Measurements from ENCODE around the gene OCIAD2.
A peak's percentile ranks its signal among the peaks of the same experiment; 100 is the strongest.
"Not testable (repeated sequence)": the region's sequence is repeated elsewhere in the genome, so short reads cannot be mapped to it uniquely, and the experiment has no call there.

OCIAD2 gene

GRCh38 chr4:48906206-48907173 lies at the start of gene OCIAD2:
Gene OCIAD2 (minus strand): TSS chr4:48906774. CDS start chr4:48904549, 2,225 bp downstream.
- DNase-seq (ENCODE audit: low read depth), result peak; percentile 63

- DNase-seq (ENCODE audit: low read depth), result no peak
Observed at GRCh38 chr4:48954314-48954713, 47.7 kb upstream of the OCIAD2 start.

GRCh38 chr4:48949518-48950219 lies 43.1 kb upstream of the OCIAD2 start:
- DNase-seq (ENCODE audit: low read depth), result no peak

- DNase-seq (ENCODE audit: low read depth), result no peak
Observed at GRCh38 chr4:48949086-48949485, 42.5 kb upstream of the OCIAD2 start.

- DNase-seq (ENCODE audit: low read depth), result no peak
Observed at GRCh38 chr4:48947731-48948130, 41.2 kb upstream of the OCIAD2 start.

- no peak for DNase-seq (ENCODE audit: low read depth)
Observed at GRCh38 chr4:48945981-48946380, 39.4 kb upstream of the OCIAD2 start.

GRCh38 chr4:48944756-48945241 lies 38.2 kb upstream of the OCIAD2 start:
- DNase-seq (ENCODE audit: low read depth), result no peak

- no peak for DNase-seq (ENCODE audit: low read depth)
Observed at GRCh38 chr4:48944252-48944651, 37.7 kb upstream of the OCIAD2 start.

GRCh38 chr4:48943387-48943786 lies 36.8 kb upstream of the OCIAD2 start:
- DNase-seq (ENCODE audit: low read depth), result no peak

GRCh38 chr4:48939785-48940184 lies 33.2 kb upstream of the OCIAD2 start:
- DNase-seq (ENCODE audit: low read depth), result no peak

GRCh38 chr4:48938831-48939230 lies 32.3 kb upstream of the OCIAD2 start:
- no peak for DNase-seq (ENCODE audit: low read depth)

GRCh38 chr4:48937033-48937432 lies 30.5 kb upstream of the OCIAD2 start:
- DNase-seq (ENCODE audit: low read depth), result no peak

- no peak for DNase-seq (ENCODE audit: low read depth)
Observed at GRCh38 chr4:48931459-48931858, 24.9 kb upstream of the OCIAD2 start.

GRCh38 chr4:48930654-48931053 lies 24.1 kb upstream of the OCIAD2 start:
- DNase-seq (ENCODE audit: low read depth), result no peak

GRCh38 chr4:48924416-48924815 lies 17.8 kb upstream of the OCIAD2 start:
- DNase-seq (ENCODE audit: low read depth), result no peak

- DNase-seq (ENCODE audit: low read depth), result not testable (repeated sequence)
Observed at GRCh38 chr4:48923065-48923464, 16.5 kb upstream of the OCIAD2 start.

GRCh38 chr4:48914311-48914710 lies 7.7 kb upstream of the OCIAD2 start:
- no peak for DNase-seq (ENCODE audit: low read depth)

- DNase-seq (ENCODE audit: low read depth), result no peak
Observed at GRCh38 chr4:48913346-48913745, 6.8 kb upstream of the OCIAD2 start.

GRCh38 chr4:48912349-48912748 lies 5.8 kb upstream of the OCIAD2 start:
- DNase-seq (ENCODE audit: low read depth), result no peak

- no peak for DNase-seq (ENCODE audit: low read depth)
Observed at GRCh38 chr4:48910511-48910910, 3.9 kb upstream of the OCIAD2 start.

- no peak for DNase-seq (ENCODE audit: low read depth)
Observed at GRCh38 chr4:48909697-48910096, 3.1 kb upstream of the OCIAD2 start.

GRCh38 chr4:48908687-48909086 lies 2.1 kb upstream of the OCIAD2 start:
- DNase-seq (ENCODE audit: low read depth), result no peak
